Globus pallidus (tissue), 1 donor: ENCODE results near the gene FIP1L1.
"Not testable (repeated sequence)": the region's sequence is repeated elsewhere in the genome, so short reads cannot be mapped to it uniquely, and the experiment has no call there.

Source experiments
- DNase-seq: peaks from one replicate; pipeline ENCODE4 v3.0.0-alpha.2; 2015; ENCODE audit warnings: low spot score

Gene FIP1L1

DNA sequence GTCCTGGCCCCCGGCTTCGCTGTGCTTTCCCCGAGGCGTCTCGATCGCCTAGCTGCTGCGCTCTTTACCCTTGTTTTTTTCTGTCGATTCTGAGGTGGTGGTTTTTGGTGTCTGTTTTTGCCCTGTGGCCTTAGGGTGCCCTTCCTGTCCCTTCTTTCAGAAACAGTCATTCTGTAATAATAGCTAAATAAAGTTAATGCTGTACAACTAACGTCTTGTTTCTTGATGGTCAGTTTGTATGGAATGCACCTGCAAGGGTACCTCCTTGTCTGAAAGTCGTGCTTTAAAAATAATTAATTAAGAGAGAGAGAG, 686 bp downstream of the FIP1L1 start:
- DNase-seq = no peak

DNA sequence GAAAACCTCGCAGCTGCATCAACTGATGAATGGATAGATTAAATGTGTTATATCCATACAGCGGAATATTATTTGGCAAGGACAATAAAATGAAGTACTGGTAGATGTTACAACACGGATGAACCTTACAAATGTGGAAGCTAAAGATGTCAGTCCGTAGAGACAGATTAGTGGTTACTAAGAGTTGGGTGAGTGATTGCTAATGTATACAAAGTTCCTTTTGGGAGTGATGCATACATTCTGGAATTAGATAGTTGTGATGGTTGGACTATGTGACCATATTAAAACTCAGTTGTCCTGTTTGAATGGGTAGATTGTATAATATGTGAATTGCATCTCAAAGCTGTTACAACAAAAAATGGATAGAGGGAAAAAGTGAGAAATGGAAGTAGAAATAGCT, 2.8 kb downstream of the FIP1L1 start:
- no peak for DNase-seq

DNA sequence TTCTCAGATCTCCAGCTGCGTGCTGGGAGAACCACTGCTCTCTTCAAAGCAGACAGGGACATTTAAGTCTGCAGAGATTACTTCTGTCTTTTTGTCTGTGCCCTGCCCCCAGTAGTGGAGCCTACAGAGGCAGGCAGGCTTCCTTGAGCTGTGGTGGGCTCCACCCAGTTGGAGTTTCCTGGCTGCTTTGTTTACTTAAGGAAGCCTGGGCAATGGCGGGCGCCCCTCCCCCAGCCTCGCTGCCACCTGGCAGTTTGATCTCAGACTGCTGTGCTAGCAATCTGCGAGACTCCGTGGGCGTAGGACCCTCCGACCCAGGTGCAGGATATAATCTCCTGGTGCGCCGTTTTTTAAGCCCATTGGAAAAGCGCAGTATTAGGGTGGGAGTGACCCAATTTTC, 32.0 kb downstream of the FIP1L1 start:
- DNase-seq = not testable (repeated sequence)

- DNase-seq = no peak
These were observed 41.8 kb downstream of the FIP1L1 start for GRCh38 chr4:53419208-53419607.

- peak; percentile 16 for DNase-seq
These were observed 44.4 kb downstream of the FIP1L1 start for GRCh38 chr4:53421791-53422190.

- no peak for DNase-seq
These were observed 44.9 kb downstream of the FIP1L1 start for GRCh38 chr4:53422367-53422766.

DNA sequence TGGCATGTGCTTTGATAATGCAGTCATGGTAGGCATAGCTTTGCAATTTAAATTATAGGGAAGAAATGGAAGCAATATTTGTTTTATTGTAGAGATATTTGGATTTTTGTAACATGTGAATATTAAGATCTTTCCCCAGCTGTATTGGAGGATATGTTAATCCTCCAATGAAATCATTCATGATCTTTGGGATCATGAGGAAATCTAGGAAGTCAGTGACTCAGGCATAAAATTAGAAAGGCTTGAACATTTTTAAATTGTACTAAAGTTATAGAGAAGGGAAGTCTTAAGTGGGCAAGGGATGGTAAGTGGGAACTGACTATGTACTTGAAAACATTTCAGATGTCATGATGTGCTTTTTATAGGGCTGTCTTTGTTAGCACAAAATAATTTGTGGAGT, 46.8 kb downstream of the FIP1L1 start:
- no peak for DNase-seq

DNA sequence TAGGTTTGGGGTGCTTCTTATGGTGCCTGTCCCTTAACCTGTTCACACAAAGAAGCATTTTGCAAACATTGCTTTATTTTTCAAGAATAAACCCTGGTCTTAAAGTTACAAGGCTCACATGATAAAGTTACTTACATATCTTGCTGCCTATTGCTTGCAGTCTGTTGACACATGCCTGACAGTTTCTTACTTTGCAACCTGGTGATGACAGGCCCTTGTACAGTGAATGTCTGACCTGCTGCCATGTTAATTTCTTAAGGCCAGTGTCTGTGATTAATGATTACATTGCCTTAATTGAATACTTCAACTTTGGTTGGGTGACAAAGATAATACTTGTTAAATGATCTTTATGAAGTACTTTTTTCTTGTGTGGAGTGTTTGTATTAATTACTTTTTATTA, 49.9 kb downstream of the FIP1L1 start:
- no peak for DNase-seq

- no peak for DNase-seq
These were observed 53.6 kb downstream of the FIP1L1 start for GRCh38 chr4:53431052-53431451.

GRCh38 chr4:53432528-53433424, 55.3 kb downstream of the FIP1L1 start:
- no peak for DNase-seq

DNA sequence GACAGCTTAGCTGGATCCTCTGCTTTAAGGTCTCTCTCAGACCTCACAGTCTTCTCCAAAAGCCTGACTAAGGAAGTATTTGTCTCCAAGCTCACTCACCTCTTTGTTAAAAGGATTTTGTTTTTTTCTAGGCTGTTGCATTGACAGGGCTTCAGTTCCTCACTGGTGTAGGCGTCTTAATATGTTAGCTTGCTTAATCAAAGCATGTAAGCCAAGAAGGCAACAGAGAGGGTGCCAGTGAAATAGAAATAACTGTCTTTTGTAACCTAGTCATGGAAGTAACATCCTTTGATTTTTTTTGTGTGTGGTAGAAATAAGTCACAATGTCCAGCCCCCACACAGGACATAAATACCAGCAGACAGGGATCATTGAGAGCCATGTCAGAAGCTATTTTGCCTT, 58.8 kb downstream of the FIP1L1 start:
- no peak for DNase-seq

GRCh38 chr4:53441564-53441963, 64.1 kb downstream of the FIP1L1 start:
- no peak for DNase-seq

GRCh38 chr4:53444954-53445353, 67.5 kb downstream of the FIP1L1 start:
- no peak for DNase-seq

GRCh38 chr4:53450773-53451172, 73.3 kb downstream of the FIP1L1 start:
- no peak for DNase-seq

DNA sequence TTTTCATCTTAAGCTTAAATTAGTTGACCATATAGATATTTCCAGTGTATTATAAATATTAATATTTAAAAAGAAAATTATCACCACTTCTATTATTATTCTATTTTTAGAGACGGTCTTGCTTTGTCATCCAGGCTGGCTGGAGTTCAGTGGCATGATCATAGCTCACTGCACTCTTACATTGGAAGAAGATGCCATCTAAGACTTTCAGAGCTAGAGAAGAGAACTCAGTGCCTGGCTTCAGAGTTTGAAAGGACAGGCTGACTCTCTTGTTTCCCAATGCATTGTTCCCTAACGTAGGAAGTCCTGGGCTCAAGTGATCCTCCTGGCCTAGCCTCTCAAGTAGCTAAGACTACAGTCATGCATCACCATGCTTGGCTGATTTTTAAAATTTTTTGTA, 75.9 kb downstream of the FIP1L1 start:
- no peak for DNase-seq

GRCh38 chr4:53455766-53456165, 78.3 kb downstream of the FIP1L1 start:
- DNase-seq = no peak

DNA sequence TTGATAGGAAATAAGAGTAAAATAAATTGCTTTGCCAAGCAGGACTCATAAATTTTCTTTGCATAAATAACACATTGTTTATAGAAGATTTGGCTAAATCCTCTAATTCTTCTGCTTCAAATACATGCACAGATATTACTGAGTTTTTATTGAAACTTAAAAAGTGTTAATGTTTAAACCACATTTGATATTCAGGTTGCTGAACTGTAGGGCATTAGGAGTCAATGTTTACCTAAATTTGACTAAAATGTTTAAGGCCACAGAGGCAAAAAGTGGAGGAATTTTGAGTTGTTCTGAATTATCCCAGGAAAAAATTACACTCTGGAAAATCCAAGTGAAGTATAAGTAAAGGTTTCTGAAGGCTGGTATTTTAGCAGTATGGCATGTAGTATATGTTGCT, 78.7 kb downstream of the FIP1L1 start:
- no peak for DNase-seq

- no peak for DNase-seq
These were observed 82.1 kb downstream of the FIP1L1 start for GRCh38 chr4:53459548-53459947.

- DNase-seq = no peak
These were observed 83.8 kb downstream of the FIP1L1 start for GRCh38 chr4:53461244-53461643.

DNA sequence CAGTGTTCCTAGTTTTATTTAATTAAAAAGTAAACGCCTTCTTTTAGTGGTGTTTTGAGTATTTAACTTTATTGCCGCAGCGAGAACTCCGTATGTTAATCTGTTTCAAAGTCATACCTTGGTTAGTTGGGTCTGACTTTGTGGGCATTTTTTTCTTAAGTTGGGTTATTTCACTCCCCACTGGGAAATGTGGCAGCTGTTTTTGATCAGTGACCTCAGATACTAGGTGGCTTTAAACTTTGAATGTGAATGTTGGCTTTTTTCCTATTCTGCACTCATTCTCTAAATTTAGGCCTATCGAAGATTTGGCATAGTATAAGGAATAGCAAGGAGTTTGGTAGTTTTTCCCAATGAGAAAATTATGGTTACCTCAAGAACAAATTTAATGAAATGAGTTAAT, 85.9 kb downstream of the FIP1L1 start:
- DNase-seq = no peak

DNA sequence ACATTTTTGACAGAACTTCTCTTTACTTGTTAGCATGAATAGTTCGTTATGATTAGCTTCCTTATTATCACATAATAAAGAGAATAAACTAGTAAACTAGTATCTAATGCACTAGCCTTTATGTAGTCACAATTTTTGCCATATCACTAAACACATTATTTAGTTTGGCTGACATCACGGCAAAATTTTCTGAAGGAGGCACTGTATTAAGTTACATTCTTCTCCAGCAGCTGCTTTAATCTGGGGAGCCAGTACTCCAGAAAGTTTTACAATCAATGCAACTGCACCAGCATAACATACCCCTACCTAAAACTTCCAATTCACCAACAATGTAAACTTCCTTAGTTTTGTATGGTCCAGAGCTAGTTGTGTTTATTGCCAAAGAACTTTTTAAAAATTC, 87.8 kb downstream of the FIP1L1 start:
- no peak for DNase-seq

DNA sequence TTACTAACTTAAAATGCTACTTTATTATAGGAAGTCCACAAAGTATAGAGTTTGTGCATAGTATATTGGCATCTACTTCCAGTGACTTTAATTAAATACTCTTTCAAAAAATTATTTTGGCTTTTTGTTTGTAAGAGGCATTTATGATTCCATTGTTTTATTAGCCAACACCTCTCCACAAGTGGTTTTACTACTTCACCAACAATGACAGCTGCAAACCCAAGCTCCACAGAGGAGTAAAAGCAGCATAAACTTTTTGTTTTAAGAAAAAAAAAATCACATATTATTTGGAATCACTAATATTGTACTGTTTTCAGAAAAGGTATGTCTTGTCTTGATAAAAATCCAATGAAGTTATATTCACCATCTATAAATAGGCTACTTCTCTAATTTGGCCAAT, 88.5 kb downstream of the FIP1L1 start:
- DNase-seq = no peak

- not testable (repeated sequence) for DNase-seq
These were observed 89.1 kb downstream of the FIP1L1 start for GRCh38 chr4:53466576-53466975.
